MM.1S (cell line): ENCODE data around the gene CDH4.

ENCODE experiments used
- EZH2 ChIP-seq: fragments of 300-600 bp; sonication (generic); optimal IDR thresholded peaks from 2 replicates; pipeline ENCODE3; 2017; ENCODE audit warnings: low read depth, mild to moderate bottlenecking, antibody characterized with exemption, low read length, mixed read lengths
- TF ChIP-seq, protein P1 (sequence below): fragments of 300-600 bp; sonication (generic); IDR thresholded peaks from 2 replicates; pipeline ENCODE4 v1.5.1; 2016; ENCODE audit warnings: antibody characterized with exemption, low read length, mixed read lengths

DNA sequence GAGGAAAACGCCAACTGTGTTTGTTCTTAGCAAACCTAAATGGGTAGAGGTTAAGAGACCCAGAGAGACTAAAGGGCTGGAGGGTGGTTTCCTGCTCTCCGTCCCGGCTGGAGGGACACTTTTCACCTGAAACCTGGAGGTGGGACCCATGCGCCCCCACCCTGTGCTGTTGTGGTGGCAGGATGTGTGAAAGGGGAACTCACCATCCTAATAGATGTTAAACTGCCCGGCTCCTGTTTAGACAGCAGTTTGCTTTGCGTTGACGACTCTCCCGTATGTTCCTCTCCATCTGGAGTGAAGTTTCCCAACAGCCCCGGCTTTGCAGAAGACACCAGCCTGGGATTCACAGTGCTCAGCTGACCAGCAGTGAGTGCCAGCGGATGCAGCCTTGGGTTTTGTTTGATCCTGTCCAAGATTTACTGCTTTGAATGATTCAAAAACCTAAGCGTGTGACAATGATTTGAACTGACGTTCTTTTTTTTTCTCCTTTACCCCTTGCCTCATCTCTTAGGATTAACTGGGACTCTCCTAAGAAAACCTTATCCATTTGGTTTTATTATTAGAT lies 66.0 kb downstream of the CDH4 start:
- TF ChIP-seq, protein P1, sequence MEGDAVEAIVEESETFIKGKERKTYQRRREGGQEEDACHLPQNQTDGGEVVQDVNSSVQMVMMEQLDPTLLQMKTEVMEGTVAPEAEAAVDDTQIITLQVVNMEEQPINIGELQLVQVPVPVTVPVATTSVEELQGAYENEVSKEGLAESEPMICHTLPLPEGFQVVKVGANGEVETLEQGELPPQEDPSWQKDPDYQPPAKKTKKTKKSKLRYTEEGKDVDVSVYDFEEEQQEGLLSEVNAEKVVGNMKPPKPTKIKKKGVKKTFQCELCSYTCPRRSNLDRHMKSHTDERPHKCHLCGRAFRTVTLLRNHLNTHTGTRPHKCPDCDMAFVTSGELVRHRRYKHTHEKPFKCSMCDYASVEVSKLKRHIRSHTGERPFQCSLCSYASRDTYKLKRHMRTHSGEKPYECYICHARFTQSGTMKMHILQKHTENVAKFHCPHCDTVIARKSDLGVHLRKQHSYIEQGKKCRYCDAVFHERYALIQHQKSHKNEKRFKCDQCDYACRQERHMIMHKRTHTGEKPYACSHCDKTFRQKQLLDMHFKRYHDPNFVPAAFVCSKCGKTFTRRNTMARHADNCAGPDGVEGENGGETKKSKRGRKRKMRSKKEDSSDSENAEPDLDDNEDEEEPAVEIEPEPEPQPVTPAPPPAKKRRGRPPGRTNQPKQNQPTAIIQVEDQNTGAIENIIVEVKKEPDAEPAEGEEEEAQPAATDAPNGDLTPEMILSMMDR, result no peak
- TF ChIP-seq EZH2, result no peak
